Activated B cell treated with CpG ODN at 0.5 μM for 24 hours (primary cell): Measurements from ENCODE around the gene JPH3. TPM values are rescaled to one million over a fixed set of nuclear protein-coding genes. Genes with fewer than 3 reads are reported as not detected.
A peak's percentile ranks its signal among the peaks of the same experiment; 100 is the strongest.

Experiments
- ATAC-seq: fragments of 200-7000 bp; cut with Tn5 transposase; one replicate; pipeline ENCODE4 v1.10.0; 2021; ENCODE audit warnings: low read depth, mild to moderate bottlenecking, moderate library complexity
- CTCF ChIA-PET: fragments of 350-600 bp; sonication (Branson Sonifier 250); formaldehyde crosslinking; loops from one replicate; lab custom pipeline; 2021; ENCODE audit warnings: antibody characterized with exemption; lab: Charles Lee
- POLR2A ChIA-PET: fragments of 350-600 bp; sonication (Branson Sonifier 250); formaldehyde crosslinking; loops from one replicate; lab custom pipeline; 2021; ENCODE audit warnings: antibody characterized with exemption; lab: Charles Lee
- DNase-seq: peaks from one replicate; pipeline ENCODE4 v3.0.0; 2022
- H3K27ac Mint-ChIP-seq: one replicate; pipeline ENCODE4 v1.8.0; 2020; ENCODE audit warnings: mixed read lengths
- H3K27me3 Mint-ChIP-seq: one replicate; pipeline ENCODE4 v1.8.0; 2021; ENCODE audit warnings: mixed read lengths
- H3K36me3 Mint-ChIP-seq: one replicate; pipeline ENCODE4 v1.8.0; 2021; ENCODE audit warnings: low read depth, mixed read lengths
- H3K4me1 Mint-ChIP-seq: one replicate; pipeline ENCODE4 v1.8.0; 2021; ENCODE audit warnings: mixed read lengths
- H3K4me3 Mint-ChIP-seq: one replicate; pipeline ENCODE4 v1.8.0; 2020; ENCODE audit warnings: mild to moderate bottlenecking, mixed read lengths
- H3K9me3 Mint-ChIP-seq: one replicate; pipeline ENCODE4 v1.8.0; 2020; ENCODE audit warnings: mixed read lengths
- CTCF ChIP-seq: fragments of 200-600 bp; IDR thresholded peaks from one replicate; pipeline ENCODE4 v1.8.0; 2022; ENCODE audit warnings: antibody characterized with exemption, mild to moderate bottlenecking
- intact Hi-C: fragments of 100-400 bp; cut with micrococcal nuclease; formaldehyde crosslinking; loops from one replicate; pipeline ENCODE4 v1.15.1; 2024
- total RNA-seq: library from RNA; stranded (reverse); gene quantifications from 2 replicates; pipeline ENCODE4 v1.2.3, GENCODE V29; 2022

The JPH3 gene
- total RNA-seq, 1 donor from 2014 or later: not detected

GRCh38 chr16:87556941-87557459, 45.3 kb upstream of the JPH3 start:
- intact Hi-C loops: no loop called here
- TF ChIP-seq CTCF: no peak
- H3K27ac Mint-ChIP-seq: no peak overlapping the region
- DNase-seq (no peak), ATAC-seq (no peak)
- CTCF ChIA-PET: interaction anchor here (1.6 kb wide), 1 partner anchor 79 kb away, joined by 5 read pairs; no protein-coding TSS in a partner anchor
- H3K9me3 Mint-ChIP-seq: peaks cover 5% of the 10 kb centered on the region
- no peaks in the 10 kb centered on the region for H3K36me3 Mint-ChIP-seq
- POLR2A ChIA-PET: no interaction called here
- H3K4me3 Mint-ChIP-seq: no peak overlapping the region
- peaks cover 10% of the 10 kb centered on the region for H3K27me3 Mint-ChIP-seq
- no peaks in the 10 kb centered on the region for H3K4me1 Mint-ChIP-seq

DNA sequence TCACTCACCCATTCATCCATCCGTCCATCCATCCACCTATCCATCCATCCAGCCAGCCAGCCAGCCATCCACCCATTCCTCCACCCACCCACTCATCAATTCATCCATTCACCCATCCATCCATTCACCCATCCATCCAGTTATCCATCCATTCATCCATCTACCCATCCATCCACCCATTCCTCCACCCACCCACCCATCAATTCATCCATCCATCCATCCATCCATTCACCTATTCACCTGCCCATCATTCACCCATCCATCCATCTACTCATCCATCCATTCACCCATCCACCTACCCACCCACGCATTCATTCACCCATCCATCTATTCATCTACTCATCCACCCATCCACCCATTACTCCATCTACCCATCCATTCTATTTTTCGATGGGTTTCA, 43.6 kb upstream of the JPH3 start:
- DNase-seq (no peak), ATAC-seq (no peak)
- peaks cover 3% of the 10 kb centered on the region for H3K27me3 Mint-ChIP-seq
- H3K36me3 Mint-ChIP-seq: no peaks in the 10 kb centered on the region
- H3K4me3 Mint-ChIP-seq: no peak overlapping the region
- intact Hi-C loops: no loop called here
- no peak overlapping the region for H3K27ac Mint-ChIP-seq
- H3K4me1 Mint-ChIP-seq: no peaks in the 10 kb centered on the region
- H3K9me3 Mint-ChIP-seq: peaks cover 5% of the 10 kb centered on the region
- ChIA-PET POLR2A (no interaction called here), CTCF (no interaction called here)
- no peak for TF ChIP-seq CTCF

GRCh38 chr16:87559945-87560344, 42.4 kb upstream of the JPH3 start:
- no peak overlapping the region for H3K27ac Mint-ChIP-seq
- peaks cover 3% of the 10 kb centered on the region for H3K27me3 Mint-ChIP-seq
- no peak overlapping the region for H3K4me3 Mint-ChIP-seq
- ChIA-PET POLR2A (no interaction called here), CTCF (no interaction called here)
- no peaks in the 10 kb centered on the region for H3K4me1 Mint-ChIP-seq
- ATAC-seq (no peak), DNase-seq (no peak)
- H3K9me3 Mint-ChIP-seq: peaks cover 5% of the 10 kb centered on the region
- H3K36me3 Mint-ChIP-seq: no peaks in the 10 kb centered on the region
- no peak for TF ChIP-seq CTCF
- intact Hi-C loops: no loop called here

- DNase-seq (no peak), ATAC-seq (peak; percentile 47)
- peaks cover 3% of the 10 kb centered on the region for H3K27me3 Mint-ChIP-seq
- H3K4me1 Mint-ChIP-seq: no peaks in the 10 kb centered on the region
- no peak overlapping the region for H3K4me3 Mint-ChIP-seq
- H3K9me3 Mint-ChIP-seq: peaks cover 5% of the 10 kb centered on the region
- H3K27ac Mint-ChIP-seq: no peak overlapping the region
- CTCF ChIA-PET: no interaction called here
- TF ChIP-seq CTCF: no peak
- no peaks in the 10 kb centered on the region for H3K36me3 Mint-ChIP-seq
- intact Hi-C loops: no loop called here
- POLR2A ChIA-PET: no interaction called here
These were observed 41.7 kb upstream of the JPH3 start for GRCh38 chr16:87560428-87561199.

GRCh38 chr16:87561200-87562105, 40.9 kb upstream of the JPH3 start:
- Mint-ChIP-seq H3K4me3 (no peak overlapping the region), H3K27me3 (peaks cover 3% of the 10 kb centered on the region), H3K27ac (no peak overlapping the region), H3K4me1 (no peaks in the 10 kb centered on the region), H3K9me3 (peaks cover 5% of the 10 kb centered on the region), H3K36me3 (no peaks in the 10 kb centered on the region)
- CTCF ChIA-PET: no interaction called here
- intact Hi-C loops: no loop called here
- POLR2A ChIA-PET: no interaction called here
- TF ChIP-seq CTCF: no peak
- DNase-seq (no peak), ATAC-seq (no peak)
